K562 (cell line): ENCODE results near the gene RYR3. TPM values are rescaled to one million over a fixed set of nuclear protein-coding genes. Genes with fewer than 3 reads are reported as not detected.

Experiments used
- ATAC-seq: fragments of 200-7000 bp; cut with Tn5 transposase; 3 replicates; pipeline ENCODE4 v1.9.1; 2020; ENCODE audit warnings: moderate library complexity
- BruUV-seq: library from RNA; stranded (reverse); fragments of 400-500 nt; replicated peaks from 2 replicates; lab custom pipeline; 2021; lab: Mats Ljungman, UMichigan
- CTCF ChIA-PET: fragments of 300-600 bp; formaldehyde crosslinking; extraction: SDS; loops from one replicate; lab custom pipeline; 2021; ENCODE audit warnings: low intra/inter-chr PET ratio; lab: Yijun Ruan, JAX
- POLR2A ChIA-PET: fragments of 300-600, 350-650 bp; sonication (Branson Sonifier 250); formaldehyde crosslinking; extraction: SDS; loops from one replicate; lab custom pipeline; 2021; ENCODE audit warnings: antibody characterized with exemption, inconsistent platforms; lab: Yijun Ruan, JAX
- DNase-seq, 4 experiments: peaks; one replicate each; pipeline versions ENCODE4 v3.0.0 to v3.0.0-alpha.2; 2011 to 2018; ENCODE audit warnings: low spot score in 3 of 4, mixed read lengths in 3 of 4; ENCODE audit errors: extremely low read depth in 1 of 4
- FAIRE-seq: peaks from 2 replicates; lab custom pipeline; 2011; peaks lifted over from hg19 to GRCh38; lab: Jason Lieb, UNC
- H2AFZ ChIP-seq: 2 replicates; pipeline ENCODE4 v1.6.0; 2011; ENCODE audit warnings: low read depth, low read length, control low read depth, inconsistent platforms
- H3K27ac ChIP-seq: fragments of 200-600 bp; 3 replicates; pipeline ENCODE4 v1.8.0; 2011; ENCODE audit warnings: low read depth, mild to moderate bottlenecking, control low read depth, inconsistent platforms, low read length, moderate library complexity, mixed read lengths; ENCODE audit errors: extremely low read depth
- H3K27me3 ChIP-seq, 2 experiments: fragments of 300-600 bp in 1 of 2; 2 replicates in 1 of 2; 3 replicates in 1 of 2; pipeline versions ENCODE4 v1.6.0 to v1.8.0; 2011; ENCODE audit warnings: inconsistent platforms in 2 of 2, low read length in 2 of 2, mild to moderate bottlenecking in 1 of 2, mixed read lengths in 1 of 2, moderate library complexity in 1 of 2; ENCODE audit not compliant: control insufficient read depth in 2 of 2, insufficient read depth in 2 of 2
- H3K36me3 ChIP-seq: fragments of 300-600 bp; 3 replicates; pipeline ENCODE4 v1.8.0; 2011; ENCODE audit warnings: mild to moderate bottlenecking, low read length, inconsistent platforms; ENCODE audit not compliant: control insufficient read depth, insufficient read depth
- H3K4me1 ChIP-seq, 2 experiments: fragments of 200-600 bp in 1 of 2; replicated peaks in 1 of 2; 2 replicates in 1 of 2; 3 replicates in 1 of 2; pipeline versions ENCODE4 v1.5.1 to v1.8.0; 2011; ENCODE audit warnings: inconsistent platforms in 2 of 2, low read length in 2 of 2, mild to moderate bottlenecking in 1 of 2, mixed read lengths in 1 of 2, moderate library complexity in 1 of 2; ENCODE audit not compliant: control insufficient read depth in 2 of 2, insufficient read depth in 2 of 2
- H3K4me2 ChIP-seq: 2 replicates; pipeline ENCODE4 v1.6.1; 2011; ENCODE audit warnings: low read length, control low read depth, inconsistent platforms, mixed read lengths; ENCODE audit not compliant: insufficient read depth
- H3K4me3 ChIP-seq: fragments of 200-600 bp; sonication (generic), shearing (Covaris generic); 2 replicates; pipeline ENCODE4 v1.5.1; 2016; ENCODE audit warnings: control low read depth, inconsistent platforms
- H3K79me2 ChIP-seq: fragments of 200-600 bp; 3 replicates; pipeline ENCODE4 v1.8.0; 2011; ENCODE audit warnings: low read length, inconsistent platforms; ENCODE audit not compliant: control insufficient read depth, insufficient read depth
- H3K9ac ChIP-seq, 2 experiments: 2 replicates each; pipeline versions ENCODE4 v1.6.0 to v1.6.1; 2011; ENCODE audit warnings: low read depth in 2 of 2, low read length in 2 of 2, control low read depth in 1 of 2, inconsistent platforms in 1 of 2, mild to moderate bottlenecking in 1 of 2, mixed read lengths in 1 of 2; ENCODE audit not compliant: insufficient read depth in 1 of 2
- H3K9me1 ChIP-seq: one replicate; pipeline ENCODE4 v1.6.0; 2011; ENCODE audit warnings: inconsistent platforms, mild to moderate bottlenecking, low read length, moderate library complexity; ENCODE audit not compliant: control insufficient read depth, insufficient read depth
- H3K9me3 ChIP-seq: replicated peaks from 2 replicates; pipeline ENCODE4 v1.5.1; 2011; ENCODE audit warnings: low read depth, low read length, inconsistent platforms; ENCODE audit not compliant: control insufficient read depth, insufficient read depth
- H4K20me1 ChIP-seq: replicated peaks from 2 replicates; pipeline ENCODE4 v1.6.1; 2011; ENCODE audit warnings: low read length, inconsistent platforms, mixed read lengths; ENCODE audit not compliant: control insufficient read depth, insufficient read depth
- HNRNPUL1 ChIP-seq: fragments of 200-400 bp; formaldehyde crosslinking; IDR thresholded peaks from 2 replicates; pipeline ENCODE4 v1.6.1; 2017; ENCODE audit warnings: low read length
- SAP30 ChIP-seq: fragments of 200-600 bp; sonication (generic); IDR thresholded peaks from 2 replicates; pipeline ENCODE4 v1.6.1; 2012; ENCODE audit warnings: borderline replicate concordance, low read depth, mild to moderate bottlenecking, moderate library complexity, low read length, control low read depth, inconsistent platforms; ENCODE audit not compliant: insufficient read depth, poor library complexity, severe bottlenecking
- TRIM24 ChIP-seq, 2 experiments: fragments of 450-650 bp; IDR thresholded peaks; 2 replicates each; pipeline ENCODE4 v1.6.1; 2016
- WGBS: fragments of 100-300 bp; shearing (Covaris generic); methylation state at CpG from one replicate; pipeline ENCODE4 v1.1.6; 2016; ENCODE audit warnings: low coverage, mixed read lengths; ENCODE audit not compliant: insufficient coverage; ENCODE audit errors: missing lambda C conversion rate; 5-methylcytosine and 5-hydroxymethylcytosine counted together
- in situ Hi-C: fragments of 300-500 bp; cut with MboI; formaldehyde crosslinking; loops from 4 replicates; pipeline ENCODE4 v1.15.0; 2018; ENCODE audit warnings: inconsistent platforms, mixed read lengths
- intact Hi-C: fragments of 100-400 bp; cut with micrococcal nuclease; formaldehyde crosslinking; loops from 2 replicates; pipeline ENCODE4 v1.14.2; 2022
- polyA plus RNA-seq, 8 experiments: library from polyadenylated mRNA; depleted of rRNA in 4 of 8; stranded (reverse) in 5 of 8; unstranded in 3 of 8; fragments of >200 nt; fragmentation: Nextera tagmentation in 2 of 8; fragmentation: Illumina TruSeq in 1 of 8; extraction: Ambion mirVana in 2 of 8; extraction: Trizol in 1 of 8; gene quantifications; 2 replicates each; pipeline versions ENCODE4 v1.2.1 to v1.2.3, GENCODE V29; 2011 to 2014; ENCODE audit warnings: inconsistent platforms in 1 of 8, missing spikeins in 1 of 8
- total RNA-seq, 7 experiments: library from RNA; depleted of rRNA in 6 of 7; stranded (reverse); fragments of >200 nt in 6 of 7; fragmentation: Illumina TruSeq in 2 of 7; extraction: Trizol in 2 of 7; gene quantifications; 2 replicates each; pipeline versions ENCODE4 v1.2.1 to v1.2.3, GENCODE V29; 2011 to 2021; ENCODE audit warnings: low replicate concordance in 1 of 7
- TF ChIP-seq, protein P1 (sequence below), 2 experiments: fragments of 450-650 bp; IDR thresholded peaks; 2 replicates each; pipeline ENCODE4 v1.6.1; 2016; ENCODE audit warnings: mild to moderate bottlenecking in 2 of 2, borderline replicate concordance in 1 of 2, low read depth in 1 of 2, moderate library complexity in 1 of 2

Gene RYR3
- total and polyA plus RNA-seq, 9 of the 15 experiments (the other 6 are each of a cell fraction or from before 2014, with no cell fraction given) = 0.04 TPM; not detected in 8

DNA sequence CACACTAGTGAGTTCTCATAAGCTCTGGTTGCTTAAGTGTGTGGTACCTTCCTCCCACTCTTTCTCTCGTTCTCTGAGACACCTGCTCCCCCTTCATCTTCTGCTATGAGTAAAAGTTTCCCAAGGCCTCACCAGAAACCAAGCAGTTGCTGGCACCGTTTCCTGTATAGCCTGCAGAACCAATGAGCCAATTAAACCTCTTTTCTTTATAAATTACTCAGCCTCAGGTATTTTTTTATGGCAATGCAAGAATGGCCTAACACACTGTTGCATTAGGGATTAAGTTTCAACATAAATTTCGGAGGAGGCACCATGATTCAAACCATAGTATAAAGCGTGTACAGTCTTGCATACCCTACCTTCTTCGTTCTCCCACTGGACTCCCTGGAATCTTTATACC, 405.3 kb downstream of the RYR3 start:
- intact Hi-C loops = no loop called here
- H4K20me1 ChIP-seq = no peaks in the 10 kb centered on the region
- H3K4me3 ChIP-seq = no peak overlapping the region
- ATAC-seq (no peak), FAIRE-seq (no peak), DNase-seq (no peak)
- no peaks in the 10 kb centered on the region for H3K4me1 ChIP-seq
- in situ Hi-C loops = no loop called here
- no peak for TF ChIP-seq SAP30
- TF ChIP-seq TRIM24 (IDR thresholded peaks at IDR 0.05) = no peak
- TF ChIP-seq HNRNPUL1 = no peak
- TF ChIP-seq, protein P1, sequence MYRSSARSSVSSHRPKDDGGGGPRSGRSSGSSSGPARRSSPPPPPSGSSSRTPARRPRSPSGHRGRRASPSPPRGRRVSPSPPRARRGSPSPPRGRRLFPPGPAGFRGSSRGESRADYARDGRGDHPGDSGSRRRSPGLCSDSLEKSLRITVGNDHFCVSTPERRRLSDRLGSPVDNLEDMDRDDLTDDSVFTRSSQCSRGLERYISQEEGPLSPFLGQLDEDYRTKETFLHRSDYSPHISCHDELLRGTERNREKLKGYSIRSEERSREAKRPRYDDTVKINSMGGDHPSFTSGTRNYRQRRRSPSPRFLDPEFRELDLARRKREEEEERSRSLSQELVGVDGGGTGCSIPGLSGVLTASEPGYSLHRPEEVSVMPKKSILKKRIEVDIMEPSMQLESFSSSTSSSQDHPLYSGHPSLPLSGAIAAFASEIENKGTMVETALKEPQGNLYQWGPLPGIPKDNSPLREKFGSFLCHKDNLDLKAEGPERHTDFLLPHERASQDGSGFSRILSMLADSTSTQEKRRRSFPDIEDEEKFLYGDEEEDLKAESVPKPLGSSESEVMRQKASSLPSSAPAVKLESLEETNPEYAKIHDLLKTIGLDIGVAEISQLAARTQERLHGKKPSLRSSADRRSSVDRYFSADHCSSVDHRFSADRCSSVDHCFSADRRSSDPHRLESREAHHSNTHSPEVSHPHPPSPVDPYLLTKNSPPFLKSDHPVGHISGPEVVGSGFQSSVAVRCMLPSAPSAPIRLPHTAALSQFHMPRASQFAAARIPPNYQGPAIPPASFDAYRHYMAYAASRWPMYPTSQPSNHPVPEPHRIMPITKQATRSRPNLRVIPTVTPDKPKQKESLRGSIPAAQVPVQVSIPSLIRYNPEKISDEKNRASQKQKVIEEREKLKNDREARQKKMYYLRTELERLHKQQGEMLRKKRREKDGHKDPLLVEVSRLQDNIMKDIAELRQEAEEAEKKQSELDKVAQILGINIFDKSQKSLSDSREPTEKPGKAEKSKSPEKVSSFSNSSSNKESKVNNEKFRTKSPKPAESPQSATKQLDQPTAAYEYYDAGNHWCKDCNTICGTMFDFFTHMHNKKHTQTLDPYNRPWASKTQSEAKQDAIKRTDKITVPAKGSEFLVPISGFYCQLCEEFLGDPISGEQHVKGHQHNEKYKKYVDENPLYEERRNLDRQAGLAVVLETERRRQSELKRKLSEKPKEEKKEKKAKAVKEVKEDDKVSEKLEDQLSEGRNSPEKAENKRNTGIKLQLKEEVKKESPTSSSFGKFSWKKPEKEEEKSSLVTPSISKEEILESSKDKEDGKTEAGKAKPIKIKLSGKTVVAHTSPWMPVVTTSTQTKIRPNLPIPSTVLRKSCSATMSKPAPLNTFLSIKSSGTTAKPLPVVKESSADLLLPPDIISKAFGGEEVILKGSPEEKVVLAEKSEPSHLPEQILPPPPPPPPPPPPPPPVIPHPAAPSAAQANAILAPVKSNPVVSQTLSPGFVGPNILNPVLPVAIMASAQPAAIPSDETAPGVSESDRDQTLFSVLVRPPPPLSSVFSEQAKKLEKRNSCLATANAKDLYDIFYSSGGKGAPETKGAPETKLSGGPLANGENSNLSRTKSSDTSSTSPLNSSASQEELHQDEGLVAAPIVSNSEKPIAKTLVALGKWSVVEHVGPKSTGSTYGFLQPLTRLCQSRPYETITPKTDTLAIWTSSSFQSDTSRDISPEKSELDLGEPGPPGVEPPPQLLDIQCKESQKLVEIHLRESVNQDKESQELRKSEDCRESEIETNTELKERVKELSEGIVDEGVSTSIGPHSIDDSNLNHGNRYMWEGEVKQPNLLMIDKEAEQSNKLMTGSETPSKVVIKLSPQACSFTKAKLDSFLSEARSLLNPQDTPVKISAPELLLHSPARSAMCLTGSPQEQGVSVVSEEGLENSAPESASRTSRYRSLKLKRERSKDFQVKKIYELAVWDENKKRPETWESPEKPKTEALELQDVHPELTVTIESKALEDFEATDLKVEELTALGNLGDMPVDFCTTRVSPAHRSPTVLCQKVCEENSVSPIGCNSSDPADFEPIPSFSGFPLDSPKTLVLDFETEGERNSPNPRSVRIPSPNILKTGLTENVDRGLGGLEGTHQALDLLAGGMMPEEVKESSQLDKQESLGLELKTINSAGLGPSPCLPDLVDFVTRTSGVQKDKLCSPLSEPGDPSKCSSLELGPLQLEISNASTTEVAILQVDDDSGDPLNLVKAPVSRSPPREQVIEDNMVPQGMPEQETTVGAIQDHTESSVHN (IDR thresholded peaks at IDR 0.05; ENCODE audit: borderline replicate concordance in 1 of 2, low read depth in 1 of 2) = no peak
- H3K27ac ChIP-seq = no peak overlapping the region
- H3K9ac ChIP-seq = no peak overlapping the region
- no peak overlapping the region for H3K4me2 ChIP-seq
- BruUV-seq = no TSS peak
- no peak overlapping the region for H2AFZ ChIP-seq
- 0% methylated on average over 5 of the region's 5 CpGs for WGBS
- no peaks in the 10 kb centered on the region for H3K36me3 ChIP-seq
- H3K27me3 ChIP-seq = no peaks in the 10 kb centered on the region
- H3K9me1 ChIP-seq = no peaks in the 10 kb centered on the region
- CTCF ChIA-PET = no interaction called here
- no peaks in the 10 kb centered on the region for H3K9me3 ChIP-seq
- H3K79me2 ChIP-seq = no peaks in the 10 kb centered on the region
- POLR2A ChIA-PET = no interaction called here
